ENCODE results near the gene ELMO1. TPM values are rescaled to one million over a fixed set of nuclear protein-coding genes. Genes with fewer than 3 reads are reported as not detected.

The ELMO1 gene
- total RNA-seq, 1 experiment from 2014 or later = 7.8 TPM

DNA sequence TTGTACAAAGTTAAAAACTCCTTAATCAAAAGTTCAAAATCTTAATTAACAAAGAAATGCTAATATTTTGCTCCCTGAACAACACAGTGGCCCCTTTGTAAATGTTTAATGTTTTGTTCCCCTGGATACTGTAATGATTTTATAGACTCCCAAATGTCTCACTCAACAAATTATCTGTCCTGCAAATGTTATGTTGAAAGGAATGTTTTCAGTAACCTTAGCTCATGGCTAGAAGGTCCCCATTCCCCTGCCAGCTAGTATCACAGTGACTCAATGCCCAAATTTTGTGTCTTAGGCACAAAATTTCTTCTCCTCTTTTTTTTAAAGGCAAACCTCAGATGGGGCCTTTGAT, 298.9 kb downstream of the ELMO1 start:
- H3K4me2 ChIP-seq (ENCODE audit: insufficient read depth, insufficient read length, low read length) = no peak overlapping the region
- H3K36me3 Mint-ChIP-seq (ENCODE audit: insufficient read depth in 1 of 3, low read depth in 3 of 3) = no peaks in the 10 kb centered on the region; a peak in 1 of 7 replicates
- H3K4me3 Mint-ChIP-seq = no peak overlapping the region
- H2BK15ac ChIP-seq (ENCODE audit: low read depth, low read length) = no peak overlapping the region
- no peak overlapping the region for H3K27ac ChIP-seq (ENCODE audit: insufficient read length, low read depth, low read length)
- H3K23ac ChIP-seq (ENCODE audit: insufficient read length, low read depth, low read length) = no peak overlapping the region
- H2BK120ac ChIP-seq (ENCODE audit: low read depth, low read length, poor library complexity, severe bottlenecking) = no peak overlapping the region
- H3K9me3 ChIP-seq (ENCODE audit: control insufficient read depth, low read depth, low read length) = no peaks in the 10 kb centered on the region
- H3K23me2 ChIP-seq (ENCODE audit: insufficient read length, low read depth, low read length, poor library complexity, severe bottlenecking) = no peaks in the 10 kb centered on the region
- H2AK5ac ChIP-seq (ENCODE audit: insufficient read length, low read length) = no peak overlapping the region
- no peaks in the 10 kb centered on the region for H3K79me1 ChIP-seq (ENCODE audit: insufficient read depth, low read depth, low read length, poor library complexity, severe bottlenecking)
- no peaks in the 10 kb centered on the region; the same call in 1 of the 2 replicates for H3K4me1 ChIP-seq (ENCODE audit: insufficient read depth, low read length)
- no peaks in the 10 kb centered on the region for H3K27me3 Mint-ChIP-seq (ENCODE audit: low read depth)
- no peaks in the 10 kb centered on the region for H3K27me3 ChIP-seq (ENCODE audit: insufficient read depth, low read length)
- H3K9me3 Mint-ChIP-seq = peaks cover 0 to 2% of the 10 kb centered on the region in 2 experiments; a peak in 1 of 5 replicates
- H2BK12ac ChIP-seq (ENCODE audit: insufficient read length, low read depth, low read length) = no peak overlapping the region
- H4K20me1 ChIP-seq (ENCODE audit: control insufficient read depth, insufficient read depth, insufficient read length) = no peaks in the 10 kb centered on the region
- peaks cover 28 to 29% of the 10 kb centered on the region in 2 experiments for H3K4me1 Mint-ChIP-seq
- H3K18ac ChIP-seq (ENCODE audit: insufficient read length, low read depth, low read length) = no peak overlapping the region
- H4K5ac ChIP-seq (ENCODE audit: insufficient read length, low read depth, low read length) = no peak overlapping the region
- no peak overlapping the region for H4K91ac ChIP-seq (ENCODE audit: insufficient read length, low read depth, low read length)
- no peak overlapping the region for H3K9ac ChIP-seq (ENCODE audit: extremely low read depth, insufficient read length, low read length)
- no peak overlapping the region for H4K8ac ChIP-seq (replicated peaks; ENCODE audit: insufficient read length, low read depth, low read length)
- H2BK5ac ChIP-seq (ENCODE audit: insufficient read length, low read length) = no peak overlapping the region
- no peak overlapping the region for H3K56ac ChIP-seq (ENCODE audit: insufficient read length, low read depth, low read length)
- no peaks in the 10 kb centered on the region for H3K79me2 ChIP-seq (ENCODE audit: insufficient read depth, low read length)
- DNase-seq = no peak
- TF ChIP-seq, protein P1, sequence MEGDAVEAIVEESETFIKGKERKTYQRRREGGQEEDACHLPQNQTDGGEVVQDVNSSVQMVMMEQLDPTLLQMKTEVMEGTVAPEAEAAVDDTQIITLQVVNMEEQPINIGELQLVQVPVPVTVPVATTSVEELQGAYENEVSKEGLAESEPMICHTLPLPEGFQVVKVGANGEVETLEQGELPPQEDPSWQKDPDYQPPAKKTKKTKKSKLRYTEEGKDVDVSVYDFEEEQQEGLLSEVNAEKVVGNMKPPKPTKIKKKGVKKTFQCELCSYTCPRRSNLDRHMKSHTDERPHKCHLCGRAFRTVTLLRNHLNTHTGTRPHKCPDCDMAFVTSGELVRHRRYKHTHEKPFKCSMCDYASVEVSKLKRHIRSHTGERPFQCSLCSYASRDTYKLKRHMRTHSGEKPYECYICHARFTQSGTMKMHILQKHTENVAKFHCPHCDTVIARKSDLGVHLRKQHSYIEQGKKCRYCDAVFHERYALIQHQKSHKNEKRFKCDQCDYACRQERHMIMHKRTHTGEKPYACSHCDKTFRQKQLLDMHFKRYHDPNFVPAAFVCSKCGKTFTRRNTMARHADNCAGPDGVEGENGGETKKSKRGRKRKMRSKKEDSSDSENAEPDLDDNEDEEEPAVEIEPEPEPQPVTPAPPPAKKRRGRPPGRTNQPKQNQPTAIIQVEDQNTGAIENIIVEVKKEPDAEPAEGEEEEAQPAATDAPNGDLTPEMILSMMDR (conservative IDR thresholded peaks at IDR 0.05) = no peak
- H3K4ac ChIP-seq (ENCODE audit: low read depth, low read length) = no peak overlapping the region
- H2BK20ac ChIP-seq (ENCODE audit: low read depth, low read length, poor library complexity, severe bottlenecking) = no peak overlapping the region
- H3K14ac ChIP-seq (ENCODE audit: insufficient read depth, low read length) = no peak overlapping the region
- H2AFZ ChIP-seq (ENCODE audit: low read length) = no peak overlapping the region
- no peak overlapping the region; a peak in 1 of 7 replicates for H3K27ac Mint-ChIP-seq
- H3T11ph ChIP-seq (ENCODE audit: low read length) = no peak overlapping the region
